Gastroesophageal sphincter (tissue), 4 donors: ENCODE results near the gene DLG3. TPM values are rescaled to one million over a fixed set of nuclear protein-coding genes. Genes with fewer than 3 reads are reported as not detected.
"Not testable (repeated sequence)": the region's sequence is repeated elsewhere in the genome, so short reads cannot be mapped to it uniquely, and the experiment has no call there.

ENCODE experiments used
- ATAC-seq: fragments of 150-250 bp; one replicate; pipeline ENCODE4 v1.9.1; 2016; ENCODE audit warnings: mild to moderate bottlenecking, moderate library complexity
- H3K27ac ChIP-seq, 4 donors: fragments of 200-600 bp; sonication (generic) in 3 of 4; 1 replicate in 3 of 4; 2 replicates in 1 of 4; pipeline ENCODE4 v1.5.1; 2016 to 2019
- H3K27me3 ChIP-seq: fragments of 200-600 bp; sonication (generic); one replicate; pipeline ENCODE4 v1.5.1; 2019
- H3K36me3 ChIP-seq, 2 donors: fragments of 200-600 bp; sonication (generic); one replicate each; pipeline ENCODE4 v1.5.1; 2019; ENCODE audit warnings: control low read depth in 1 of 2
- H3K4me1 ChIP-seq, 3 donors: fragments of 200-600 bp; sonication (generic); 1 replicate in 2 of 3; 2 replicates in 1 of 3; pipeline ENCODE4 v1.5.1; 2016 to 2019; ENCODE audit warnings: control low read depth in 2 of 3
- H3K4me3 ChIP-seq, 2 donors: fragments of 200-600 bp; sonication (generic); one replicate each; pipeline ENCODE4 v1.5.1; 2019; ENCODE audit warnings: mild to moderate bottlenecking in 1 of 2, moderate library complexity in 1 of 2
- H3K9me3 ChIP-seq, 3 donors: fragments of 200-600 bp; sonication (generic); one replicate each; pipeline ENCODE4 v1.5.1; 2017 to 2019; ENCODE audit warnings: control low read depth in 2 of 3
- EP300 ChIP-seq: sonication (generic); formaldehyde crosslinking; IDR thresholded peaks from one replicate; pipeline ENCODE4 v1.6.1; 2017; ENCODE audit warnings: antibody characterized with exemption, mild to moderate bottlenecking
- POLR2A ChIP-seq, 2 donors: fragments of 450-650 bp; IDR thresholded peaks; one replicate each; pipeline ENCODE4 v1.6.1; 2017; ENCODE audit warnings: antibody characterized with exemption in 2 of 2, mild to moderate bottlenecking in 2 of 2, moderate library complexity in 1 of 2
- POLR2AphosphoS5 ChIP-seq: sonication (generic); formaldehyde crosslinking; IDR thresholded peaks from one replicate; pipeline ENCODE4 v1.6.1; 2017; ENCODE audit warnings: antibody characterized with exemption
- WGBS, 2 donors: methylation state at CpG; one replicate each; pipeline ENCODE4 v1.1.5; 2018; ENCODE audit warnings: low coverage in 1 of 2; 5-methylcytosine and 5-hydroxymethylcytosine counted together
- total RNA-seq, 4 donors: library from RNA; depleted of rRNA; stranded (reverse); fragments of >200 nt; gene quantifications; one replicate each; pipeline ENCODE4 v1.1.0, GENCODE V29; 2016
- TF ChIP-seq, protein P1 (sequence below), 4 experiments: fragments of 200-600 bp in 2 of 4; fragments of 450-650 bp in 2 of 4; sonication (generic) in 1 of 4; IDR thresholded peaks; one replicate each; pipeline ENCODE4 v1.5.1; 2017 to 2019; ENCODE audit warnings: antibody characterized with exemption in 4 of 4, mild to moderate bottlenecking in 2 of 4, moderate library complexity in 2 of 4

DLG3 gene
- total RNA-seq, 4 donors from 2014 or later, result 22.3 to 46.2 (median 26.8) TPM

DNA sequence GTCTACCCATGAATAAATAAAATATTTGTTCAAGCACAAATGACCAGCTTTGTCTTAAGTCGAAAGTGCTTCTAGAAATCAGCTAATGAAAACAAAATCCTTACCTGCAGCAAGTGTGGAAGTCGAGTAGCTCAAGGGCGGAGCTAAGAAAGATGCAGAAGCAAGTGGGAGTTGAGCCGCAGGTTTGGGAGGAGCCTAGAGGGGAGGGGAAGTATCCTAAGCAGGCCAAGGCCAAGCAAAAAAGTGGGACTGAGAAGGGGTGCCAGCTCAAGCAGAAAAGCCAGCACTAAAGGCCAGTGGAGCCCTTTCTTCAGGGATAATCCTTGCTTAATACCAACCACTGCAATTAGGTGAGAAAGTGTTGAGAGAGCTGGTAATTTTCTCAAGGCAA is 60.8 kb downstream of the DLG3 start:
- H3K4me1 ChIP-seq, result no peaks in the 10 kb centered on the region
- H3K4me3 ChIP-seq, result no peak overlapping the region
- H3K27ac ChIP-seq, result no peak overlapping the region
- TF ChIP-seq, protein P1, sequence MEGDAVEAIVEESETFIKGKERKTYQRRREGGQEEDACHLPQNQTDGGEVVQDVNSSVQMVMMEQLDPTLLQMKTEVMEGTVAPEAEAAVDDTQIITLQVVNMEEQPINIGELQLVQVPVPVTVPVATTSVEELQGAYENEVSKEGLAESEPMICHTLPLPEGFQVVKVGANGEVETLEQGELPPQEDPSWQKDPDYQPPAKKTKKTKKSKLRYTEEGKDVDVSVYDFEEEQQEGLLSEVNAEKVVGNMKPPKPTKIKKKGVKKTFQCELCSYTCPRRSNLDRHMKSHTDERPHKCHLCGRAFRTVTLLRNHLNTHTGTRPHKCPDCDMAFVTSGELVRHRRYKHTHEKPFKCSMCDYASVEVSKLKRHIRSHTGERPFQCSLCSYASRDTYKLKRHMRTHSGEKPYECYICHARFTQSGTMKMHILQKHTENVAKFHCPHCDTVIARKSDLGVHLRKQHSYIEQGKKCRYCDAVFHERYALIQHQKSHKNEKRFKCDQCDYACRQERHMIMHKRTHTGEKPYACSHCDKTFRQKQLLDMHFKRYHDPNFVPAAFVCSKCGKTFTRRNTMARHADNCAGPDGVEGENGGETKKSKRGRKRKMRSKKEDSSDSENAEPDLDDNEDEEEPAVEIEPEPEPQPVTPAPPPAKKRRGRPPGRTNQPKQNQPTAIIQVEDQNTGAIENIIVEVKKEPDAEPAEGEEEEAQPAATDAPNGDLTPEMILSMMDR (IDR thresholded peaks at IDR 0.05), result no peak
- TF ChIP-seq POLR2A (IDR thresholded peaks at IDR 0.05) (no peak), EP300 (no peak), POLR2AphosphoS5 (no peak)
- H3K36me3 ChIP-seq, result peaks cover 0 to 37% of the 10 kb centered on the region in 2 donors
- no peaks in the 10 kb centered on the region for H3K27me3 ChIP-seq
- ATAC-seq, result no peak
- whole genome bisulfite sequencing, 2 donors, result 55% methylated on average over 4 of the region's 4 CpGs; no CpG with 5 or more reads in 1 of the 2 donors
- H3K9me3 ChIP-seq, result no peaks in the 10 kb centered on the region

DNA sequence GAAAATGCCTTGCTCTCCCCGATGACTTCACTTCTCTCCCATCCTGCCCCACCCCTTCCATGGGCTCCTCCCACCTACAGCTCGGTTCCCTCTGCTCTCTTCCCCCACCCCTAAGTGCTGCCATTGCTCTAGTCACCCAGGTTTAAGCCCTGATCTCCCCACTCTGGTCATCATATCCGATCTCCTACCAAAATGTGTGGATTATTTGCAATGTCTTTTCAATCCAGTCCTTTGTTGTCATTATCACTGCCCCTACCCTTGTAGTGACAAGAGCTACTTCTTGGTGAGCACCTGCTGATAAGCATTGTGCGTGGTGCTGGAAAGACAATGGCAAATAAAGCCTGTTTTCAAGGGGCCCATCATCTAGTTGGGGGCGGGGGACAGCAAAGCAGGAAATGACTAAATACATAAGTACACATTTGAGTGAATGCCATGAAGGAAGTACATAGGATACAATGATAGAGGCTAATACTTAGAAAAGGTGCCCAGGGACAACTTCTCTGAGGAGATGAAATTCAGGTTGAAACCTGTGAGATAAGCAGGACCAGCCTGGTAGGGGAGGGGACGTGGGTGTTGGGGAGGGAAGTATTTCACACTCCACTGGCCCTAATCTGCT is 63.8 kb downstream of the DLG3 start:
- Histone ChIP-seq H3K9me3 (no peaks in the 10 kb centered on the region), H3K27ac (no peak overlapping the region), H3K36me3 (peaks cover 0 to 10% of the 10 kb centered on the region in 2 donors), H3K4me1 (no peaks in the 10 kb centered on the region), H3K27me3 (no peaks in the 10 kb centered on the region), H3K4me3 (no peak overlapping the region)
- ATAC-seq, result no peak
- 45 to 61% methylated on average over 4 of the region's 6 CpGs for WGBS, 2 donors
- TF ChIP-seq POLR2AphosphoS5, result no peak

DNA sequence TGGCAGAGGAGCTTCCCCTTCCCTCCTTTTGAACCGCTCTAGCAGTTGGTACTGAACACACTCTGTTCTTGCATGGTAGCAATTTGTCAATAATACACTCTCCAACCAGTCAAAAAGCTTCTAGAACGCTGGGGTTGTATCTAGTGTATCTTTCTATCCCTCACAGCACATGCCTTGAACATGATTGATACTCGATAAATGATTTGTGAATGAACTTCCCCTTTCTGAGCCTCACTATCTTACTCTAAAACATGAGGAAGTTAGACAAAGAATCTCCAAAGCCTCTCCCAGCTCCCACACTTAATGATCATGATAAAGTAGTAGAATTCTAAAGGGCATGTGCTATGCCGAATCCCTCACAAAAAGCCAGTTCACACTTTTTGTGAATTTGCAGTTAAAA is 64.4 kb downstream of the DLG3 start:
- Histone ChIP-seq H3K27ac (no peak overlapping the region), H3K9me3 (no peaks in the 10 kb centered on the region), H3K4me3 (no peak overlapping the region), H3K4me1 (no peaks in the 10 kb centered on the region), H3K27me3 (no peaks in the 10 kb centered on the region), H3K36me3 (peaks cover 0 to 6% of the 10 kb centered on the region in 2 donors)
- TF ChIP-seq EP300, result no peak
- TF ChIP-seq POLR2A (IDR thresholded peaks at IDR 0.05), result no peak
- TF ChIP-seq POLR2AphosphoS5, result no peak
- TF ChIP-seq, protein P1 (IDR thresholded peaks at IDR 0.05), result no peak
- WGBS, 2 donors, result 41 to 44% methylated on average over 2 to 3 of the region's 4 CpGs
- ATAC-seq, result no peak

DNA sequence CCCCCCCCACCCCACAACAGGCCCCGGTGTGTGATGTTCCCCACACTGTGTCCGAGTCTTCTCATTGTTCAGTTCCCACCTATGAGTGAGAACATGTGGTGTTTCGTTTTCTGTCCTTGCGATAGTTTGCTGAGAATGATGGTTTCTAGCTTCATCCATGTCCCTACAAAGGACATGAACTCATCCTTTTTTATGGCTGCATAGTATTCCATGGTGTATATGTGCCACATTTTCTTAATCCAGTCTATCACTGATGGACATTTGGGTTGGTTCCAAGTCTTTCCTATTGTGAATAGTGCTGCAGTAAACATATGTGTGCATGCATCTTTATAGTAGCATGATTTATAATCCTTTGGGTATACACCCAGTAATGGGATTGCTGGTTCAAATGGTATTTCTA is 70.6 kb downstream of the DLG3 start:
- H3K9me3 ChIP-seq, ATAC-seq, H3K27ac ChIP-seq, H3K4me3 ChIP-seq, H3K27me3 ChIP-seq, H3K4me1 ChIP-seq, H3K36me3 ChIP-seq: not testable (repeated sequence)
- WGBS, 2 donors, result 92 to 100% methylated on average over 2 to 3 of the region's 4 CpGs

DNA sequence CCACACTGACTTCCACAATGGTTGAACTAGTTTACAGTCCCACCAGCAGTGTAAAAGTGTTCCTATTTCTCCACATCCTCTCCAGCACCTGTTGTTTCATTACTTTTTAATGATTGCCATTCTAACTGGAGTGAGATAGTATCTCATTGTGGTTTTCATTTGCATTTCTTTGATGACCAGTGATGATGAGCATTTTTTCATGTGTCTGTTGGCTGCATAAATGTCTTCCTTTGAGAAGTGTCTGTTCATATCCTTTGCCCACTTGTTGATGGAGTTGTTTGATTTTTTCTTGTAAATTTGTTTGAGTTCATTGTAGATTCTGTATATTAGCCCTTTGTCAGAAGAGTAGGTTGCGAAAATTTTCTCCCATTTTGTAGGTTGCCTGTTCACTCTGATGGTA is 71.1 kb downstream of the DLG3 start:
- no CpG with 5 or more reads among the region's 1 CpG for WGBS, 2 donors

DNA sequence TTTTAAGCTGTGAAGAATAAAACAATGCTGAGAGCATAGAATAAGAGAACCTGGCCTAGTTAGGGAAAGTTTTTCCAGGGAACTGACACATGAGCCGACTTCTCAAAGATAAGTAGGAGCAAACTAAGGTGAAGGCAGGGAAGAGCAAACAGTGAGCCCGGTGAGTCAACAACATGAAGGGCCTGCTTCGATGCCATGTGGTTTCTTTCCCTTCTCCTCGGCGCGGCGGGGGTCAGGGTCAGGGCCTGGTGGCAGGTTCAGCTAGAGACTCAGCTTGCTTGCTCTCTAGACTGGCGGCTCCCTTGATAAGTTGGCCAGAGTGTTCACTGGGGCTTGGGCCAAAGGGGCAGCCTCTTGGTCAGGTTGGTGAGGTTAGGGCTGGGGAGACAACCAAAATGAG is 81.1 kb downstream of the DLG3 start:
- Histone ChIP-seq H3K4me3 (no peak overlapping the region), H3K9me3 (peaks cover 0 to 4% (median 0%) of the 10 kb centered on the region in 3 donors), H3K36me3 (no peaks in the 10 kb centered on the region), H3K27ac (no peak overlapping the region), H3K27me3 (no peaks in the 10 kb centered on the region), H3K4me1 (no peaks in the 10 kb centered on the region)
- no peak for ATAC-seq
- TF ChIP-seq, protein P1 (IDR thresholded peaks at IDR 0.05), result no peak
- TF ChIP-seq POLR2A (IDR thresholded peaks at IDR 0.05) (no peak), EP300 (no peak), POLR2AphosphoS5 (no peak)
- 43 to 52% methylated on average over 1 to 2 of the region's 8 CpGs for WGBS, 2 donors

More for the DNA sequence above, 71.1 kb downstream of the DLG3 start:
- not testable (repeated sequence) for H3K9me3 ChIP-seq, H3K36me3 ChIP-seq, H3K4me3 ChIP-seq, H3K4me1 ChIP-seq, H3K27ac ChIP-seq, H3K27me3 ChIP-seq, ATAC-seq
